SJCRH30 (cell line): ENCODE measurements around the gene TAS2R4. TPM values are rescaled to one million over a fixed set of nuclear protein-coding genes. Genes with fewer than 3 reads are reported as not detected.
"Not testable (repeated sequence)": the region's sequence is repeated elsewhere in the genome, so short reads cannot be mapped to it uniquely, and the experiment has no call there.

Source experiments
- DNase-seq, 2 experiments: peaks; one replicate each; pipeline ENCODE4 v3.0.0-alpha.2; 2015 to 2020
- H3K27ac ChIP-seq: fragments of 250-450 bp; sonication (Bioruptor Pico); 2 replicates; pipeline ENCODE4 v1.5.1; 2020; ENCODE audit warnings: mild to moderate bottlenecking, moderate library complexity
- H3K27me3 ChIP-seq: fragments of 250-450 bp; sonication (Bioruptor Pico); 2 replicates; pipeline ENCODE4 v1.5.1; 2020; ENCODE audit warnings: mild to moderate bottlenecking, moderate library complexity
- H3K36me3 ChIP-seq: fragments of 250-450 bp; sonication (Bioruptor Pico); 2 replicates; pipeline ENCODE4 v1.5.1; 2020; ENCODE audit warnings: mild to moderate bottlenecking, moderate library complexity
- H3K4me1 ChIP-seq: fragments of 250-450 bp; sonication (Bioruptor Pico); 2 replicates; pipeline ENCODE4 v1.5.1; 2020; ENCODE audit warnings: mild to moderate bottlenecking, moderate library complexity
- H3K4me3 ChIP-seq: fragments of 250-450 bp; sonication (Bioruptor Pico); 2 replicates; pipeline ENCODE4 v1.5.1; 2020; ENCODE audit warnings: mild to moderate bottlenecking, moderate library complexity
- H3K9me3 ChIP-seq: fragments of 250-450 bp; sonication (Bioruptor Pico); replicated peaks from 2 replicates; pipeline ENCODE4 v1.5.1; 2020; ENCODE audit warnings: mild to moderate bottlenecking, moderate library complexity
- total RNA-seq: library from RNA; depleted of rRNA; stranded (reverse); fragments of >200 nt; shearing (Covaris generic); gene quantifications from 2 replicates; pipeline ENCODE4 v1.2.3, GENCODE V29; 2014; rRNA removed

TAS2R4 gene, protein sequence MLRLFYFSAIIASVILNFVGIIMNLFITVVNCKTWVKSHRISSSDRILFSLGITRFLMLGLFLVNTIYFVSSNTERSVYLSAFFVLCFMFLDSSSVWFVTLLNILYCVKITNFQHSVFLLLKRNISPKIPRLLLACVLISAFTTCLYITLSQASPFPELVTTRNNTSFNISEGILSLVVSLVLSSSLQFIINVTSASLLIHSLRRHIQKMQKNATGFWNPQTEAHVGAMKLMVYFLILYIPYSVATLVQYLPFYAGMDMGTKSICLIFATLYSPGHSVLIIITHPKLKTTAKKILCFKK
- 0.18 and 0.43 TPM in 2 replicates for total RNA-seq

DNA sequence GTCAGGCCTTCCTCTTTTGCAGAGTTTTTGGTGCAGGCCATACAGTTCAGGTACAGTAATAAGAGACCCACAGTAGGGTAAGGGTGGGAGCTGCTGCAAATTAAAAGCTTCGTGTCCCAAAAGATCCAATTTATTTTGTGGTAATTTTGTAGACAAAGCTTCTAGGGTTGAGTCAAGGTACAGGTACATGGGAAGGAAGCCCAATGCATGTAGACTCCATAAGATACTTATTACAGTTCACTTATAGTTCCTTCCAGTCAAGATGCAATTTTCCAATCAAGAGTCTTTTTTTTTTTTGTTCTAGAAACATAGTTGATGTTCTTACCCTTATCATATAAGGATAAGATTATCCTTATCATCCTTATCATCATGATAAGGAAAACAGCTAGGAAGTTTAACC lies at the start of gene TAS2R4:
Gene TAS2R4 (plus strand): TSS at position 301 of the 400 bp plus-strand sequence. CDS start 1,815 bp downstream, outside the sequence.
- no peaks in the 10 kb centered on the region for H3K27me3 ChIP-seq
- H3K4me3 ChIP-seq, result no peak within 1 kb of the TSS
- no peaks in the 10 kb centered on the region for H3K9me3 ChIP-seq
- H3K4me1 ChIP-seq, result no peaks in the 10 kb centered on the region
- H3K36me3 ChIP-seq, result no peaks in the 10 kb centered on the region
- H3K27ac ChIP-seq, result no peak within 1 kb of the TSS
- DNase-seq, result no peak

DNA sequence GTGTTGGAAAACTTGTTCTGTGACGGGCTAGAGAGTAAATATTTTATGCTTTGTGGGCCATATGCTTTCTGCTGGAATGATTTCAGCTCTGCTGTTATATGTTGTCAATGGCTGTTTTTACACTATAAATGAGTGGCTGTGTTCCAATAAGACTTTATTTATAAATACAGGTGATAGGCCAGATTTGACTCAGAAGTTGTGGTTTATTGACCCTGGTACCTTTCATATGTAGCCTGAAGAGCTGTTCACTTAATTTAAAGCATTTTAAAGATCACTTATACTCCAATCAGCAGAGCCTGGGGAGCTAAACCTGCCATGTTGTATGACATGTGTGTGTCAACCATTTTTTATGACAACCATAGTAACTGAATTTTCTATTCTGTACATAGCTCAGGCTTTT lies 47.5 kb upstream of the TAS2R4 start:
- Histone ChIP-seq H3K4me1 (no peaks in the 10 kb centered on the region), H3K4me3 (no peak overlapping the region), H3K27me3 (peaks cover 7% of the 10 kb centered on the region), H3K9me3 (no peaks in the 10 kb centered on the region), H3K27ac (no peak overlapping the region), H3K36me3 (no peaks in the 10 kb centered on the region)
- DNase-seq, result no peak

DNA sequence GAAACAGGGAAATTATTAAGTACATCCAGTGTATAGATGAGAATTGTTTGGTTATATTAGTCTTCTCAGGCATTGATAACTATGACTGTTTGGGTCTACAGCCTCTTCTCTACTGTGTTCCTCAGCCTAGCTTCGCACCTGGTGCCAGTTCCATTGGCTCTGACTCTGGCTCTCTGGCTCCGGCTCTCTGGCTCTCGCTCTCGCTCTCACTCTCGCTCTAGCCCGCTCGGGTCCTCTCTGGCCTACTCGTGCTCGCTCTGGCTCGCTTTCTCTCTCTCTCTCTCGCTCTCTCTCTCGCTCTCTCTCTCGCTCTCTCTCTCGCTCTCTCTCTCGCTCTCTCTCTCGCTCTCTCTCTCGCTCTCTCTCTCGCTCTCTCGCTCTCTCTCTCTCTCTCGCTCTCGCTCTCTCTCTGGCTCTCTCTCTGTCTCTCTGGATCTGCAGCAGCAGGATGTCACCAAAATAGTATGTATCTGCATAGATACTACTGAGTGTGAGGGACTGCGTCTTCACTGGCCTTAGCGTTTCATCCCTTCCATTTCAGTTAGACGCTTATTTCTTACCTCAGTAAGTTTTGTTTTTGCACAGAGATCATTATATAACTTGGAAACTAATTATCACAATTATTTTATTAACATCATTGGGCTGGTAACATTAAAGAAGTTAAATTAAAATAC lies 44.9 kb upstream of the TAS2R4 start:
- H3K27ac ChIP-seq, result no peak overlapping the region
- H3K36me3 ChIP-seq, result no peaks in the 10 kb centered on the region
- H3K9me3 ChIP-seq, result no peaks in the 10 kb centered on the region
- DNase-seq, result no peak
- H3K27me3 ChIP-seq, result no peaks in the 10 kb centered on the region
- H3K4me1 ChIP-seq, result no peaks in the 10 kb centered on the region
- H3K4me3 ChIP-seq, result no peak overlapping the region

GRCh38 chr7:141737118-141737835 lies 39.2 kb upstream of the TAS2R4 start:
- DNase-seq, result peak in 1 of 2 experiments; percentile 25
- Histone ChIP-seq H3K4me1 (no peaks in the 10 kb centered on the region), H3K4me3 (peak overlapping the region; percentile 82), H3K27me3 (no peaks in the 10 kb centered on the region), H3K9me3 (no peaks in the 10 kb centered on the region), H3K36me3 (peaks cover 25% of the 10 kb centered on the region), H3K27ac (peak overlapping the region; percentile 65; the same call in 1 of the 2 replicates)

- Histone ChIP-seq H3K36me3 (peaks cover 31% of the 10 kb centered on the region), H3K9me3 (no peaks in the 10 kb centered on the region), H3K27ac (peak within 1 kb of the TSS; percentile 65), H3K27me3 (no peaks in the 10 kb centered on the region), H3K4me3 (peak within 1 kb of the TSS; percentile 82), H3K4me1 (no peaks in the 10 kb centered on the region)
- DNase-seq, result peak; percentile 92 to 98
These were observed 38.5 kb upstream of the TAS2R4 start, which contains the start of gene SSBP1 for GRCh38 chr7:141737836-141738591. Gene SSBP1, plus strand, starts transcription at chr7:141738358. Its CDS starts 809 bp downstream, at chr7:141739167.

DNA sequence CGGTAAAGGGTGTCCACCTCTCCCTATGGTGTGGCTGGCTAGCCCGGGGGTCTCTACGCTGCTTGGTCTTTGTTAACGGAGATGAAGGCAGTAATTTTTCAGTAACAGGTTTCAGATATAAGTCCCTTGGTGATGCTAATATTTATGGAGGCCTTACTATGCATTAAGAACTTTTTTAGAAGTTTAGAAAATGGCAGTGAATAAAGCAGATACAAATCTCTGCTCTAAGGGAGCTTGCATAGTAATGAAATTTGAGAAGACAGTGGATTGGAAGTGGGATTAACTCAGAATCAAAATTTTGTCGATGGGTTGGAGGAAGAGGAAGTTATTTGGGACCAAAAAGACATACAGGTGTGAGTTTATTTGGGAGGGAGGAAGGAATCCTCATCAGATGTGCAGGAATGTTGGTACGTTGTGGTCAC lies 37.9 kb upstream of the TAS2R4 start:
- Histone ChIP-seq H3K9me3 (no peaks in the 10 kb centered on the region), H3K4me1 (no peaks in the 10 kb centered on the region), H3K27me3 (no peaks in the 10 kb centered on the region), H3K36me3 (peaks cover 37% of the 10 kb centered on the region), H3K27ac (peak overlapping the region; percentile 65), H3K4me3 (peak overlapping the region; percentile 82)
- no peak for DNase-seq

DNA sequence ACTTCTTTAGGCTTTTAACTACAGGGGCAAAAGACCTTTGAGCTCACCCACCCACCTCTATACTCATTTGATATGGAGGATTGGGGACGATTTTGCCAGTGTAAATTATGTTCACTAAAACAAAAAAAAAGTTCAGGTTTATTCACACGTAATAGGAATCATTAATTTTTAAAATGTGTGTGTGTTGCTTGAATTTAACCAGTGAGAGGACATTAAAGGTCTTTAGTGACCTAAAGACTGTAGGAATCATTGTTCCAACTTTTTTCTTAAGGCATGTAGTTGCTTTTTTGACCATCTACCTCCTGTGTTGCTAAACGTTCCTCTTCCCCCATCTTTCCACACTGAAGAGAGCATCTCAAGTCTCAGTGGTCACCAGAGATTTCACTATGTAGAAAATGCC lies 37.2 kb upstream of the TAS2R4 start:
- DNase-seq, result no peak
- Histone ChIP-seq H3K9me3 (no peaks in the 10 kb centered on the region), H3K36me3 (peaks cover 43% of the 10 kb centered on the region), H3K27me3 (no peaks in the 10 kb centered on the region), H3K4me3 (peak overlapping the region; percentile 82), H3K27ac (no peak overlapping the region), H3K4me1 (no peaks in the 10 kb centered on the region)

GRCh38 chr7:141742229-141742628 lies 34.2 kb upstream of the TAS2R4 start:
- Histone ChIP-seq H3K27me3 (no peaks in the 10 kb centered on the region), H3K4me3 (no peak overlapping the region), H3K36me3 (peaks cover 72% of the 10 kb centered on the region), H3K9me3 (no peaks in the 10 kb centered on the region), H3K27ac (no peak overlapping the region), H3K4me1 (no peaks in the 10 kb centered on the region)
- no peak for DNase-seq

GRCh38 chr7:141744131-141744530 lies 32.3 kb upstream of the TAS2R4 start:
- Histone ChIP-seq H3K27ac (no peak overlapping the region), H3K9me3 (no peaks in the 10 kb centered on the region), H3K27me3 (no peaks in the 10 kb centered on the region), H3K36me3 (peaks cover 85% of the 10 kb centered on the region), H3K4me3 (no peak overlapping the region), H3K4me1 (no peaks in the 10 kb centered on the region)
- no peak for DNase-seq

DNA sequence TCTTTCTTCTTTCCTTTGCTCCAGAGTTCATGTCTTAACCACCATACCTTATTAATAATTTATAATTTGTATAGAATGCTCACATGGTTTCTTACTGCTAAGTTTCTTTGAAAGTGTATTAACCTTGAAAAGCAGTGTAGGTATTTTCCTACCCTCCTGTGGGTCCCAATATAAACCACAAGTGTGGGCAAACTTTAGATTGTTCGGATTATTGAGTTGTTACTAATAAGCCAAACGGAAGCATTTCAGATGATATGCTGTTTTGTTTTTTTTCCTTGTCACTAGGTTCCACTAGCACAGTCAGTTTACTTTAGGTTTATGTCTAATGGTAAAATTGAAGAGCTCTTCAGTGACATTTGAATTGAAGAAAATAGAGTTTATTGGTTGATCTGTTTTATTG lies 28.1 kb upstream of the TAS2R4 start:
- H3K4me1 ChIP-seq, result no peaks in the 10 kb centered on the region
- peaks cover 93% of the 10 kb centered on the region for H3K36me3 ChIP-seq
- no peaks in the 10 kb centered on the region for H3K27me3 ChIP-seq
- no peak for DNase-seq
- peaks cover 24% of the 10 kb centered on the region for H3K9me3 ChIP-seq
- no peak overlapping the region for H3K4me3 ChIP-seq
- H3K27ac ChIP-seq, result no peak overlapping the region

DNA sequence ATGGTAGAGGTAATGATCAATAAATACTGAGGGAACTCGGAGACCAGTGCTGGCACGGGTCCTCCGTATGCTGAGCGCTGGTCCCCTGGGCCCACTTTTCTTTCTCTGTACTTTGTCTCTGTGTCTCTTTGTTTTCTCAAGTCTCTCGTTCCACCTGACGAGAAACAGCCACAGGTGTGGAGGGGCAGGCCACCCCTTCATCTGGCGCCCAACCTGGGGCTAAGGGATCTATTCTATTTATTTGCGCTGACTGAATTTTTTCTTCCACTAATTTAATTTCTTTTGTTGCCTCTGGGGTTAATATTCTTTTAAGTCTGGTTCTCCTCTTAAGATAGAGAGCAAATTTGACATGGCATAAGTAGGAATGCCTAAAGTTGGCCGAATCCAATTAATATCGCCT lies 24.6 kb upstream of the TAS2R4 start:
- peaks cover 24% of the 10 kb centered on the region for H3K9me3 ChIP-seq
- not testable (repeated sequence) for H3K4me1 ChIP-seq, H3K4me3 ChIP-seq, H3K27ac ChIP-seq, H3K27me3 ChIP-seq
- peak; percentile 27 to 50 for DNase-seq
- peaks cover 72% of the 10 kb centered on the region for H3K36me3 ChIP-seq

DNA sequence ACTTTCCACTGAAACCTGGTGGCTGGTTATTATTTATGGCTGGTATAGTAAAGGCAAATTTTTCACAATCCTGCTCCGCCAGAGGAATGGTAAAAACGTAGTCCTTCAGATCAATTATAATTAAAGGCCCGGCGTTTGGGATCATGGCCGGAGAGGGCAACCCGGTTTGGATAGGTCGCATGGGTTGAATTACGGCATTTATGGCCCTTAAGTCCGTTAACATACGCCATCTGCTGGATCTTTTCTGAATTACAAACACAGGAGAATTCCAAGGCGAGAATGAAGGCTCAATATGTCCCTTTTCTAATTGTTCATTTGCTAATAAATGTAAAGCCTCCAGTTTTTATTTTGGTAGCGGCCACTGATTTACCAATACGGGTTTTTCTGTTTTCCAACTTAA lies 23.8 kb upstream of the TAS2R4 start:
- Histone ChIP-seq H3K4me3 (no peak overlapping the region), H3K27ac (no peak overlapping the region), H3K4me1 (no peaks in the 10 kb centered on the region), H3K9me3 (peaks cover 24% of the 10 kb centered on the region), H3K36me3 (peaks cover 73% of the 10 kb centered on the region), H3K27me3 (no peaks in the 10 kb centered on the region)
- peak in 1 of 2 experiments; percentile 20 for DNase-seq

DNA sequence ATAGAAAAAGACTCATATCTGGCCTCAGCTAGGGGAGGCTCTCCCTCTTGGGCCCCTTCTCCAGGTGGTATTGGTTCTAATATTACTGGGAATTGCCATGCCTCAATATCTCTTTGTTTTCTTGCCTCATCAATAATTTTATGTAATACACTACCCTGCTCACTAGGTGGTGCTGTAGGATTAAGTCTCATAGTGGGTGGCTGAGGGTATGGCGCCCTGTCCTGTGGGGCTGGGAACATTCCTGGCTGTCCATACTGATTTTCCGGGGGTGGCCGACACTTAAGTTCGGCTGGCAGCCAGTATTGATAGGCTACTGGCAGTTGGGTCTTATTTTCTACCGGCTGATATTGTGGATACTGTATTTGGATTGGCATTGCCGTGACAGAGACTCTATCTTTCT lies 21.5 kb upstream of the TAS2R4 start:
- H3K27me3 ChIP-seq, result no peaks in the 10 kb centered on the region
- peak; percentile 13 to 61 for DNase-seq
- peaks cover 19% of the 10 kb centered on the region for H3K9me3 ChIP-seq
- H3K36me3 ChIP-seq, result peaks cover 70% of the 10 kb centered on the region
- no peaks in the 10 kb centered on the region for H3K4me1 ChIP-seq
- no peak overlapping the region for H3K4me3 ChIP-seq
- H3K27ac ChIP-seq, result no peak overlapping the region

GRCh38 chr7:141763797-141764196 lies 12.7 kb upstream of the TAS2R4 start, which contains the start of gene TAS2R3:
Gene TAS2R3, plus strand, starts transcription at chr7:141764097. Its CDS starts 62 bp downstream, at chr7:141764159.
- Histone ChIP-seq H3K9me3 (no peaks in the 10 kb centered on the region), H3K36me3 (peaks cover 14% of the 10 kb centered on the region), H3K27me3 (no peaks in the 10 kb centered on the region), H3K4me3 (no peak within 1 kb of the TSS), H3K4me1 (no peaks in the 10 kb centered on the region), H3K27ac (no peak within 1 kb of the TSS)
- DNase-seq, result no peak
